GM23338 (cell line): ENCODE results near the gene NME9. TPM values are rescaled to one million over a fixed set of nuclear protein-coding genes. Genes with fewer than 3 reads are reported as not detected.
A peak's percentile ranks its signal among the peaks of the same experiment; 100 is the strongest.

Source experiments
- ATAC-seq: fragments of 200-7000 bp; cut with Tn5 transposase; 3 replicates; pipeline ENCODE4 v1.9.1; 2020
- DNase-seq: peaks from one replicate; pipeline ENCODE4 v3.0.0-alpha.2; 2015; ENCODE audit warnings: low spot score
- H2AFZ ChIP-seq: fragments of 200-600 bp; sonication (generic); 2 replicates; pipeline ENCODE4 v1.8.0; 2016; ENCODE audit warnings: antibody characterized with exemption, mild to moderate bottlenecking, moderate library complexity
- H3F3A ChIP-seq: fragments of 200-600 bp; sonication (generic); replicated peaks from 2 replicates; pipeline ENCODE4 v1.8.0; 2017; ENCODE audit warnings: antibody characterized with exemption, mixed run types, low read depth
- H3K27ac ChIP-seq: fragments of 200-600 bp; sonication (generic); 2 replicates; pipeline ENCODE4 v1.6.1; 2016; ENCODE audit warnings: low read depth
- H3K27me3 ChIP-seq: fragments of 200-600 bp; sonication (generic); 2 replicates; pipeline ENCODE4 v1.8.0; 2016; ENCODE audit warnings: mild to moderate bottlenecking, mixed run types, moderate library complexity; ENCODE audit not compliant: insufficient read depth
- H3K36me3 ChIP-seq: fragments of 200-600 bp; sonication (generic); 2 replicates; pipeline ENCODE4 v1.8.0; 2016; ENCODE audit warnings: mild to moderate bottlenecking; ENCODE audit not compliant: insufficient read depth
- H3K4me1 ChIP-seq: fragments of 200-600 bp; sonication (generic); 2 replicates; pipeline ENCODE4 v1.8.0; 2016; ENCODE audit warnings: mild to moderate bottlenecking, moderate library complexity; ENCODE audit not compliant: insufficient read depth
- H3K4me2 ChIP-seq: fragments of 200-600 bp; sonication (generic); 2 replicates; pipeline ENCODE4 v1.7.1; 2017; ENCODE audit warnings: mixed run types
- H3K4me3 ChIP-seq: fragments of 200-600 bp; sonication (generic); 2 replicates; pipeline ENCODE4 v1.6.1; 2016; ENCODE audit warnings: mixed run types
- H3K79me2 ChIP-seq: fragments of 200-600 bp; sonication (generic); replicated peaks from 2 replicates; pipeline ENCODE4 v1.8.0; 2017; ENCODE audit warnings: mild to moderate bottlenecking; ENCODE audit not compliant: insufficient read depth
- H3K9me2 ChIP-seq: fragments of 200-600 bp; sonication (generic); 2 replicates; pipeline ENCODE4 v1.8.0; 2017; ENCODE audit not compliant: insufficient read depth
- H4K20me1 ChIP-seq: fragments of 200-600 bp; sonication (generic); replicated peaks from 2 replicates; pipeline ENCODE4 v1.8.0; 2017; ENCODE audit warnings: mild to moderate bottlenecking; ENCODE audit not compliant: insufficient read depth
- H3K27ac Mint-ChIP-seq: 2 replicates; pipeline ENCODE4 v1.8.0; 2020; ENCODE audit warnings: inconsistent platforms, mild to moderate bottlenecking, moderate library complexity, mixed read lengths
- H3K27me3 Mint-ChIP-seq: 3 replicates; pipeline ENCODE4 v1.8.0; 2022; ENCODE audit warnings: low read depth, mild to moderate bottlenecking, moderate library complexity, mixed read lengths, inconsistent platforms; ENCODE audit not compliant: insufficient read depth, poor library complexity
- H3K36me3 Mint-ChIP-seq: 3 replicates; pipeline ENCODE4 v1.8.0; 2021; ENCODE audit warnings: low read depth, mild to moderate bottlenecking, inconsistent platforms, moderate library complexity, mixed read lengths
- H3K4me1 Mint-ChIP-seq: 3 replicates; pipeline ENCODE4 v1.8.0; 2020; ENCODE audit warnings: mild to moderate bottlenecking, inconsistent platforms, mixed read lengths
- H3K4me3 Mint-ChIP-seq: 3 replicates; pipeline ENCODE4 v1.8.0; 2021; ENCODE audit warnings: moderate library complexity, mild to moderate bottlenecking, inconsistent platforms, mixed read lengths
- H3K9me3 Mint-ChIP-seq: 3 replicates; pipeline ENCODE4 v1.8.0; 2020; ENCODE audit warnings: moderate library complexity, mild to moderate bottlenecking, inconsistent platforms, mixed read lengths
- CREB1 ChIP-seq: fragments of 250-450 bp; sonication (Bioruptor Pico); IDR thresholded peaks from 2 replicates; pipeline ENCODE4 v1.5.0; 2020; ENCODE audit warnings: low read depth, mild to moderate bottlenecking, moderate library complexity
- EZH2 ChIP-seq: fragments of 200-600 bp; sonication (generic); IDR thresholded peaks from one replicate; pipeline ENCODE4 v1.8.0; 2017; ENCODE audit warnings: antibody characterized with exemption, mild to moderate bottlenecking, low read depth; ENCODE audit not compliant: unreplicated experiment
- EZH2phosphoT487 ChIP-seq: fragments of 200-600 bp; sonication (generic); IDR thresholded peaks from one replicate; pipeline ENCODE4 v1.8.1; 2018; ENCODE audit warnings: antibody characterized with exemption; ENCODE audit not compliant: unreplicated experiment
- JUNB ChIP-seq: IDR thresholded peaks from one replicate; pipeline ENCODE4 v1.6.1; 2016; ENCODE audit warnings: antibody characterized with exemption; ENCODE audit not compliant: unreplicated experiment
- STAT1 ChIP-seq: IDR thresholded peaks from one replicate; pipeline ENCODE4 v1.6.1; 2016; ENCODE audit warnings: antibody characterized with exemption; ENCODE audit not compliant: unreplicated experiment
- ZNF114 ChIP-seq: fragments of 250-450 bp; sonication (Bioruptor Pico); IDR thresholded peaks from 2 replicates; pipeline ENCODE4 v1.5.0; 2020; ENCODE audit warnings: mild to moderate bottlenecking, moderate library complexity
- ZNF331 ChIP-seq: fragments of 250-450 bp; sonication (Bioruptor Pico); IDR thresholded peaks from 2 replicates; pipeline ENCODE4 v1.5.0; 2020; ENCODE audit warnings: low read depth, mild to moderate bottlenecking, moderate library complexity
- ZNF462 ChIP-seq: fragments of 250-450 bp; sonication (Bioruptor Pico); IDR thresholded peaks from 2 replicates; pipeline ENCODE4 v1.5.0; 2020; ENCODE audit warnings: mild to moderate bottlenecking, moderate library complexity
- polyA plus RNA-seq: library from polyadenylated mRNA; unstranded; fragments of >200 nt; fragmentation: Nextera tagmentation; extraction: Ambion mirVana; gene quantifications from 2 replicates; pipeline ENCODE4 v1.2.1, GENCODE V29; 2016
- total RNA-seq: library from RNA; depleted of rRNA; stranded (reverse); fragments of >200 nt; shearing (Covaris generic); gene quantifications from 2 replicates; pipeline ENCODE4 v1.2.3, GENCODE V29; 2014
- TF ChIP-seq, protein P1 (sequence below): IDR thresholded peaks from 2 replicates; pipeline ENCODE4 v1.6.1; 2016; ENCODE audit warnings: antibody characterized with exemption
- TF ChIP-seq, protein P2 (sequence below), 2 experiments: fragments of 200-600 bp in 1 of 2; sonication (generic) in 1 of 2; conservative IDR thresholded peaks; 2 replicates each; pipeline versions ENCODE4 v1.5.1 to v1.6.1; 2016 to 2017; ENCODE audit warnings: antibody characterized with exemption in 2 of 2, low read depth in 2 of 2, mild to moderate bottlenecking in 2 of 2, moderate library complexity in 1 of 2
- TF ChIP-seq, protein P3 (sequence below): IDR thresholded peaks from one replicate; pipeline ENCODE4 v1.6.1; 2018; ENCODE audit warnings: antibody characterized with exemption; ENCODE audit not compliant: unreplicated experiment

Gene NME9
- total and polyA plus RNA-seq, 2 experiments from 2014 or later, result 0.14 to 2.0 TPM

- TF ChIP-seq JUNB (no peak), CREB1 (CRISPR knock-in tag) (no peak), EZH2 (no peak), ZNF331 (CRISPR knock-in tag) (no peak)
- TF ChIP-seq, protein P1, sequence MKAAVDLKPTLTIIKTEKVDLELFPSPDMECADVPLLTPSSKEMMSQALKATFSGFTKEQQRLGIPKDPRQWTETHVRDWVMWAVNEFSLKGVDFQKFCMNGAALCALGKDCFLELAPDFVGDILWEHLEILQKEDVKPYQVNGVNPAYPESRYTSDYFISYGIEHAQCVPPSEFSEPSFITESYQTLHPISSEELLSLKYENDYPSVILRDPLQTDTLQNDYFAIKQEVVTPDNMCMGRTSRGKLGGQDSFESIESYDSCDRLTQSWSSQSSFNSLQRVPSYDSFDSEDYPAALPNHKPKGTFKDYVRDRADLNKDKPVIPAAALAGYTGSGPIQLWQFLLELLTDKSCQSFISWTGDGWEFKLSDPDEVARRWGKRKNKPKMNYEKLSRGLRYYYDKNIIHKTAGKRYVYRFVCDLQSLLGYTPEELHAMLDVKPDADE, result no peak
These were observed 33.7 kb upstream of the NME9 start (continued) for GRCh38 chr3:138363322-138363721.

- no peaks in the 10 kb centered on the region for H3K9me2 ChIP-seq
- Mint-ChIP-seq H3K27me3 (peaks cover 5% of the 10 kb centered on the region), H3K9me3 (no peaks in the 10 kb centered on the region), H3K36me3 (no peaks in the 10 kb centered on the region), H3K27ac (peak overlapping the region; percentile 10; the same call in 1 of the 2 replicates), H3K4me3 (no peak overlapping the region), H3K4me1 (peaks cover 3% of the 10 kb centered on the region)
- H3K79me2 ChIP-seq, result no peaks in the 10 kb centered on the region
- H4K20me1 ChIP-seq, result no peaks in the 10 kb centered on the region
- H3K27ac ChIP-seq, result no peak overlapping the region
- no peaks in the 10 kb centered on the region for H3K36me3 ChIP-seq
- no peak overlapping the region for H2AFZ ChIP-seq
- ATAC-seq, result no peak
- H3K4me1 ChIP-seq, result peaks cover 3% of the 10 kb centered on the region; the same call in 1 of the 2 replicates
- no peak for DNase-seq
- no peak overlapping the region for H3K4me3 ChIP-seq
- no peaks in the 10 kb centered on the region for H3F3A ChIP-seq
- H3K4me2 ChIP-seq, result no peak overlapping the region
- H3K27me3 ChIP-seq, result no peaks in the 10 kb centered on the region
- no peak for TF ChIP-seq EZH2phosphoT487
- TF ChIP-seq, protein P2, sequence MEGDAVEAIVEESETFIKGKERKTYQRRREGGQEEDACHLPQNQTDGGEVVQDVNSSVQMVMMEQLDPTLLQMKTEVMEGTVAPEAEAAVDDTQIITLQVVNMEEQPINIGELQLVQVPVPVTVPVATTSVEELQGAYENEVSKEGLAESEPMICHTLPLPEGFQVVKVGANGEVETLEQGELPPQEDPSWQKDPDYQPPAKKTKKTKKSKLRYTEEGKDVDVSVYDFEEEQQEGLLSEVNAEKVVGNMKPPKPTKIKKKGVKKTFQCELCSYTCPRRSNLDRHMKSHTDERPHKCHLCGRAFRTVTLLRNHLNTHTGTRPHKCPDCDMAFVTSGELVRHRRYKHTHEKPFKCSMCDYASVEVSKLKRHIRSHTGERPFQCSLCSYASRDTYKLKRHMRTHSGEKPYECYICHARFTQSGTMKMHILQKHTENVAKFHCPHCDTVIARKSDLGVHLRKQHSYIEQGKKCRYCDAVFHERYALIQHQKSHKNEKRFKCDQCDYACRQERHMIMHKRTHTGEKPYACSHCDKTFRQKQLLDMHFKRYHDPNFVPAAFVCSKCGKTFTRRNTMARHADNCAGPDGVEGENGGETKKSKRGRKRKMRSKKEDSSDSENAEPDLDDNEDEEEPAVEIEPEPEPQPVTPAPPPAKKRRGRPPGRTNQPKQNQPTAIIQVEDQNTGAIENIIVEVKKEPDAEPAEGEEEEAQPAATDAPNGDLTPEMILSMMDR (conservative IDR thresholded peaks at IDR 0.05; ENCODE audit: low read depth in 2 of 2), result no peak
- TF ChIP-seq ZNF462 (CRISPR knock-in tag), result no peak
- TF ChIP-seq ZNF114 (CRISPR knock-in tag), result no peak
- TF ChIP-seq, protein P1, result no peak
- TF ChIP-seq CREB1 (CRISPR knock-in tag), result no peak
- TF ChIP-seq, protein P3, sequence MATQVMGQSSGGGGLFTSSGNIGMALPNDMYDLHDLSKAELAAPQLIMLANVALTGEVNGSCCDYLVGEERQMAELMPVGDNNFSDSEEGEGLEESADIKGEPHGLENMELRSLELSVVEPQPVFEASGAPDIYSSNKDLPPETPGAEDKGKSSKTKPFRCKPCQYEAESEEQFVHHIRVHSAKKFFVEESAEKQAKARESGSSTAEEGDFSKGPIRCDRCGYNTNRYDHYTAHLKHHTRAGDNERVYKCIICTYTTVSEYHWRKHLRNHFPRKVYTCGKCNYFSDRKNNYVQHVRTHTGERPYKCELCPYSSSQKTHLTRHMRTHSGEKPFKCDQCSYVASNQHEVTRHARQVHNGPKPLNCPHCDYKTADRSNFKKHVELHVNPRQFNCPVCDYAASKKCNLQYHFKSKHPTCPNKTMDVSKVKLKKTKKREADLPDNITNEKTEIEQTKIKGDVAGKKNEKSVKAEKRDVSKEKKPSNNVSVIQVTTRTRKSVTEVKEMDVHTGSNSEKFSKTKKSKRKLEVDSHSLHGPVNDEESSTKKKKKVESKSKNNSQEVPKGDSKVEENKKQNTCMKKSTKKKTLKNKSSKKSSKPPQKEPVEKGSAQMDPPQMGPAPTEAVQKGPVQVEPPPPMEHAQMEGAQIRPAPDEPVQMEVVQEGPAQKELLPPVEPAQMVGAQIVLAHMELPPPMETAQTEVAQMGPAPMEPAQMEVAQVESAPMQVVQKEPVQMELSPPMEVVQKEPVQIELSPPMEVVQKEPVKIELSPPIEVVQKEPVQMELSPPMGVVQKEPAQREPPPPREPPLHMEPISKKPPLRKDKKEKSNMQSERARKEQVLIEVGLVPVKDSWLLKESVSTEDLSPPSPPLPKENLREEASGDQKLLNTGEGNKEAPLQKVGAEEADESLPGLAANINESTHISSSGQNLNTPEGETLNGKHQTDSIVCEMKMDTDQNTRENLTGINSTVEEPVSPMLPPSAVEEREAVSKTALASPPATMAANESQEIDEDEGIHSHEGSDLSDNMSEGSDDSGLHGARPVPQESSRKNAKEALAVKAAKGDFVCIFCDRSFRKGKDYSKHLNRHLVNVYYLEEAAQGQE, result no peak
- TF ChIP-seq ZNF331 (CRISPR knock-in tag), result no peak
- no peak for TF ChIP-seq STAT1
These were observed 32.9 kb upstream of the NME9 start for GRCh38 chr3:138362538-138362937.
